H1 (cell line): ENCODE results near the gene SLC35F3. TPM values are rescaled to one million over a fixed set of nuclear protein-coding genes. Genes with fewer than 3 reads are reported as not detected.

Experiments
- CTCF ChIA-PET: fragments of 300-600 bp; sonication (Branson Sonifier 250); formaldehyde crosslinking; loops from one replicate; lab custom pipeline; 2021; ENCODE audit not compliant: partially characterized antibody; lab: Charles Lee
- POLR2A ChIA-PET: fragments of 300-600 bp; sonication (Branson Sonifier 250); formaldehyde crosslinking; loops from one replicate; lab custom pipeline; 2021; ENCODE audit warnings: inconsistent platforms; ENCODE audit not compliant: partially characterized antibody; lab: Charles Lee
- DNase-seq, 2 experiments: peaks; one replicate each; pipeline versions ENCODE4 v3.0.0 to v3.0.0-alpha.2; 2010 to 2022; ENCODE audit warnings: low spot score in 2 of 2, low read depth in 1 of 2, mixed read lengths in 1 of 2
- FAIRE-seq: peaks from 2 replicates; lab custom pipeline; 2011; peaks lifted over from hg19 to GRCh38; lab: Jason Lieb, UNC
- H2AFZ ChIP-seq: 2 replicates; pipeline ENCODE4 v1.8.1; 2012; ENCODE audit warnings: low read length, inconsistent platforms
- H2AK5ac ChIP-seq: 2 replicates; pipeline ENCODE4 v1.6.1; 2013; ENCODE audit warnings: low read depth, low read length
- H2BK120ac ChIP-seq: replicated peaks from 2 replicates; pipeline ENCODE3; 2013; ENCODE audit warnings: low read depth, low read length, inconsistent platforms
- H2BK12ac ChIP-seq: 2 replicates; pipeline ENCODE4 v1.6.1; 2013; ENCODE audit warnings: low read depth, low read length
- H2BK15ac ChIP-seq: 2 replicates; pipeline ENCODE4 v1.6.1; 2013; ENCODE audit warnings: low read length
- H2BK20ac ChIP-seq: 2 replicates; pipeline ENCODE4 v1.6.1; 2013; ENCODE audit warnings: low read length
- H2BK5ac ChIP-seq: 2 replicates; pipeline ENCODE4 v1.6.1; 2013; ENCODE audit warnings: low read depth, low read length
- H3K14ac ChIP-seq: 2 replicates; pipeline ENCODE4 v1.6.1; 2013; ENCODE audit warnings: inconsistent platforms; ENCODE audit not compliant: insufficient read length
- H3K18ac ChIP-seq: 2 replicates; pipeline ENCODE4 v1.6.1; 2013; ENCODE audit warnings: low read length; ENCODE audit errors: extremely low read depth
- H3K23ac ChIP-seq: 2 replicates; pipeline ENCODE4 v1.6.1; 2013; ENCODE audit warnings: inconsistent platforms; ENCODE audit not compliant: insufficient read length
- H3K23me2 ChIP-seq: 2 replicates; pipeline ENCODE4 v1.6.1; 2013; ENCODE audit warnings: low read depth, low read length
- H3K27ac ChIP-seq: 2 replicates; pipeline ENCODE4 v1.6.1; 2011; ENCODE audit warnings: low read depth, low read length, inconsistent platforms
- H3K27me3 ChIP-seq, 4 experiments: replicated peaks in 1 of 4; 1 replicate in 1 of 4; 2 replicates in 3 of 4; pipeline versions ENCODE4 v1.6.1 to v1.8.1; 2011 to 2013; ENCODE audit warnings: low read length in 3 of 4, mild to moderate bottlenecking in 3 of 4, inconsistent platforms in 2 of 4, mixed read lengths in 2 of 4, moderate library complexity in 1 of 4; ENCODE audit not compliant: control insufficient read depth in 3 of 4, insufficient read depth in 3 of 4; ENCODE audit errors: extremely low read depth in 1 of 4
- H3K36me3 ChIP-seq, 4 experiments: 2 replicates each; pipeline versions ENCODE4 v1.6.1 to v1.8.1; 2011 to 2013; ENCODE audit warnings: mild to moderate bottlenecking in 4 of 4, low read length in 3 of 4, moderate library complexity in 2 of 4, control low read depth in 1 of 4, inconsistent platforms in 1 of 4; ENCODE audit not compliant: insufficient read depth in 4 of 4, control insufficient read depth in 2 of 4
- H3K4ac ChIP-seq: replicated peaks from 2 replicates; pipeline ENCODE3; 2013; ENCODE audit warnings: low read length, low read depth, mixed read lengths, inconsistent platforms; ENCODE audit not compliant: insufficient read length
- H3K4me1 ChIP-seq, 4 experiments: replicated peaks in 1 of 4; 1 replicate in 1 of 4; 2 replicates in 3 of 4; pipeline versions ENCODE4 v1.6.1 to v1.8.1; 2011 to 2013; ENCODE audit warnings: low read length in 3 of 4, inconsistent platforms in 2 of 4, mixed read lengths in 1 of 4; ENCODE audit not compliant: insufficient read depth in 4 of 4, control insufficient read depth in 3 of 4
- H3K4me2 ChIP-seq, 2 experiments: 2 replicates each; pipeline versions ENCODE4 v1.6.1 to v1.8.1; 2011 to 2013; ENCODE audit warnings: low read depth in 2 of 2, low read length in 2 of 2, control low read depth in 1 of 2, inconsistent platforms in 1 of 2, mild to moderate bottlenecking in 1 of 2; ENCODE audit not compliant: insufficient read depth in 1 of 2
- H3K4me3 ChIP-seq, 4 experiments: fragments of 200-600, 300-600 bp in 1 of 4; sonication (generic), shearing (Covaris generic), sonication (Bioruptor Twin) in 1 of 4; 2 replicates each; pipeline versions ENCODE4 v1.5.1 to v1.8.1; 2011 to 2016; ENCODE audit warnings: low read length in 4 of 4, low read depth in 3 of 4, control low read depth in 2 of 4, inconsistent platforms in 2 of 4, mild to moderate bottlenecking in 2 of 4, mixed read lengths in 1 of 4, moderate library complexity in 1 of 4; ENCODE audit not compliant: insufficient read depth in 2 of 4; ENCODE audit errors: extremely low read depth in 1 of 4
- H3K56ac ChIP-seq: replicated peaks from 2 replicates; pipeline ENCODE3; 2013; ENCODE audit warnings: low read depth, mild to moderate bottlenecking, mixed read lengths, low read length, inconsistent platforms; ENCODE audit not compliant: insufficient read length
- H3K79me1 ChIP-seq: 2 replicates; pipeline ENCODE4 v1.6.1; 2013; ENCODE audit warnings: low read depth, low read length, control low read depth
- H3K79me2 ChIP-seq, 2 experiments: 2 replicates each; pipeline versions ENCODE4 v1.6.1 to v1.8.1; 2012 to 2013; ENCODE audit warnings: low read length in 2 of 2, mild to moderate bottlenecking in 2 of 2, inconsistent platforms in 1 of 2; ENCODE audit not compliant: insufficient read depth in 2 of 2, control insufficient read depth in 1 of 2
- H3K9ac ChIP-seq, 4 experiments: replicated peaks in 1 of 4; 1 replicate in 1 of 4; 2 replicates in 3 of 4; pipeline versions ENCODE4 v1.6.1 to v1.8.1; 2011 to 2013; ENCODE audit warnings: low read depth in 3 of 4, low read length in 3 of 4, control low read depth in 2 of 4, mild to moderate bottlenecking in 2 of 4, moderate library complexity in 2 of 4, inconsistent platforms in 1 of 4; ENCODE audit errors: extremely low read depth in 1 of 4
- H3K9me3 ChIP-seq, 2 experiments: 2 replicates each; pipeline versions ENCODE4 v1.6.1 to v1.8.1; 2012 to 2013; ENCODE audit warnings: mild to moderate bottlenecking in 2 of 2, moderate library complexity in 2 of 2, control low read depth in 1 of 2, inconsistent platforms in 1 of 2, low read depth in 1 of 2, low read length in 1 of 2, mixed read lengths in 1 of 2; ENCODE audit not compliant: insufficient read depth in 2 of 2
- H4K20me1 ChIP-seq, 2 experiments: replicated peaks in 1 of 2; 2 replicates each; pipeline versions ENCODE3 to v1.8.1; 2011 to 2013; ENCODE audit warnings: inconsistent platforms in 2 of 2, low read length in 2 of 2, mild to moderate bottlenecking in 1 of 2; ENCODE audit not compliant: insufficient read depth in 2 of 2, control insufficient read depth in 1 of 2
- H4K5ac ChIP-seq: 2 replicates; pipeline ENCODE4 v1.6.1; 2013; ENCODE audit warnings: low read length, low read depth, mixed read lengths, inconsistent platforms; ENCODE audit not compliant: insufficient read length
- H4K8ac ChIP-seq: 2 replicates; pipeline ENCODE4 v1.8.0; 2013; ENCODE audit warnings: mild to moderate bottlenecking, moderate library complexity, low read length, inconsistent platforms; ENCODE audit not compliant: insufficient read depth; ENCODE audit errors: extremely low read depth
- H4K91ac ChIP-seq: replicated peaks from 2 replicates; pipeline ENCODE3; 2013; ENCODE audit warnings: low read length, mixed read lengths, inconsistent platforms; ENCODE audit not compliant: insufficient read length
- RNF2 ChIP-seq: fragments of 200-900, 300-1000 bp; sonication (generic); IDR thresholded peaks from 2 replicates; pipeline ENCODE4 v1.7.1; 2016; ENCODE audit warnings: borderline replicate concordance, low read depth, mild to moderate bottlenecking, antibody characterized with exemption, low read length; ENCODE audit not compliant: poor library complexity, severe bottlenecking; ENCODE audit errors: missing control alignments
- SAP30 ChIP-seq: fragments of 300-600 bp; sonication (generic); IDR thresholded peaks from 2 replicates; pipeline ENCODE4 v1.7.1; 2012; ENCODE audit warnings: low read length, moderate library complexity, mild to moderate bottlenecking, inconsistent platforms; ENCODE audit not compliant: insufficient read depth, insufficient replicate concordance
- WGBS, 2 experiments: shearing (Covaris generic) in 1 of 2; methylation state at CpG; one replicate each; pipeline versions ENCODE4 v1.1.6 to v1.1.7; 2013 to 2015; ENCODE audit warnings: low lambda C conversion rate in 2 of 2, mixed read lengths in 2 of 2, inconsistent platforms in 1 of 2, low coverage in 1 of 2, missing lambda C conversion rate in 1 of 2; ENCODE audit not compliant: insufficient replicate concordance in 2 of 2, insufficient coverage in 1 of 2, insufficient read length in 1 of 2; ENCODE audit errors: extremely low coverage in 1 of 2, missing lambda C conversion rate in 1 of 2; 5-methylcytosine and 5-hydroxymethylcytosine counted together
- polyA plus RNA-seq, 7 experiments: library from polyadenylated mRNA; depleted of rRNA in 3 of 7; stranded (reverse) in 5 of 7; unstranded in 2 of 7; fragments of >200 nt in 5 of 7; fragments of 200-250 nt in 2 of 7; gene quantifications; 1 replicate in 5 of 7; 2 replicates in 1 of 7; 4 replicates in 1 of 7; pipeline versions ENCODE4 v1.2.1 to v1.2.3, GENCODE V29; 2011 to 2013; ENCODE audit warnings: missing spikeins in 2 of 7, mixed read lengths in 2 of 7
- total RNA-seq: library from RNA; stranded (reverse); fragmentation: NEBNext Ultra II Directional; extraction: Animal tissue kit (Norgen Biotek cat#: 25700); gene quantifications from 2 replicates; pipeline ENCODE4 v1.2.1, GENCODE V29; 2021

SLC35F3 gene
- total and polyA plus RNA-seq, 2 of the 8 experiments (the other 6 are each of a cell fraction or from before 2014, with no cell fraction given), result 0.78 to 1.2 TPM

- Histone ChIP-seq H3K4me2 (no peak overlapping the region), H2BK5ac (no peak overlapping the region), H3K9me3 (no peaks in the 10 kb centered on the region), H2BK12ac (no peak overlapping the region), H2BK15ac (no peak overlapping the region), H3K27me3 (no peaks in the 10 kb centered on the region), H3K79me2 (no peaks in the 10 kb centered on the region), H3K4ac (no peak overlapping the region), H3K9ac (no peak overlapping the region), H2AK5ac (no peak overlapping the region), H2BK20ac (no peak overlapping the region), H3K23me2 (no peaks in the 10 kb centered on the region), H3K14ac (no peak overlapping the region), H2BK120ac (no peak overlapping the region), H4K8ac (no peak overlapping the region), H3K18ac (no peak overlapping the region), H3K36me3 (no peaks in the 10 kb centered on the region), H3K56ac (no peak overlapping the region), H4K91ac (no peak overlapping the region), H2AFZ (no peak overlapping the region), H4K20me1 (no peaks in the 10 kb centered on the region), H4K5ac (no peak overlapping the region), H3K23ac (no peak overlapping the region), H3K79me1 (no peaks in the 10 kb centered on the region), H3K4me3 (no peak overlapping the region), H3K27ac (no peak overlapping the region), H3K4me1 (no peaks in the 10 kb centered on the region)
- no peak for FAIRE-seq
- TF ChIP-seq SAP30 (no peak), RNF2 (no peak)
- WGBS, 2 experiments, result 92% methylated on average over 2 of the region's 2 CpGs; no CpG with 5 or more reads in 1 of the 2 experiments
- ChIA-PET CTCF (interaction anchor here (0.7 to 1.9 kb wide), 7 partner anchors 9 to 204 kb away, joined by 3 to 18 read pairs (median 3); no protein-coding TSS in a partner anchor), POLR2A (no interaction called here)
- no peak for DNase-seq
Measured at GRCh38 chr1:234300096-234300495, 395.6 kb downstream of the SLC35F3 start.
